CD14-positive monocyte (primary cell): Measurements from ENCODE around the gene ARRB2. TPM values are rescaled to one million over a fixed set of nuclear protein-coding genes. Genes with fewer than 3 reads are reported as not detected.

Experiments
- DNase-seq, 3 donors: peaks; one replicate each; pipeline ENCODE4 v3.0.0-alpha.2; 2011 to 2022
- H2AFZ ChIP-seq: 2 replicates; pipeline ENCODE4 v1.6.0; 2012; ENCODE audit warnings: mild to moderate bottlenecking, low read depth, low read length, inconsistent platforms; ENCODE audit not compliant: insufficient read depth, poor library complexity, severe bottlenecking
- H3K27ac ChIP-seq, 2 donors: 1 replicate in 1 of 2; 2 replicates in 1 of 2; pipeline ENCODE4 v1.5.1; 2012 to 2013; ENCODE audit warnings: low read length in 2 of 2, control low read depth in 1 of 2, inconsistent platforms in 1 of 2, low read depth in 1 of 2, mild to moderate bottlenecking in 1 of 2
- H3K27me3 ChIP-seq, 2 donors: one replicate each; pipeline versions ENCODE4 v1.6.0 to v1.6.1; 2011 to 2013; ENCODE audit warnings: low read length in 2 of 2; ENCODE audit not compliant: control insufficient read depth in 2 of 2, insufficient read depth in 2 of 2
- H3K36me3 ChIP-seq, 2 donors: replicated peaks in 1 of 2; 1 replicate in 1 of 2; 2 replicates in 1 of 2; pipeline versions ENCODE4 v1.5.1 to v1.6.1; 2012 to 2013; ENCODE audit warnings: low read length in 2 of 2, control low read depth in 1 of 2, inconsistent platforms in 1 of 2, mild to moderate bottlenecking in 1 of 2; ENCODE audit not compliant: insufficient read depth in 2 of 2, control insufficient read depth in 1 of 2
- H3K4me1 ChIP-seq, 2 donors: 1 replicate in 1 of 2; 2 replicates in 1 of 2; pipeline versions ENCODE4 v1.5.1 to v1.6.1; 2012 to 2013; ENCODE audit warnings: low read length in 2 of 2, control low read depth in 1 of 2, inconsistent platforms in 1 of 2, mild to moderate bottlenecking in 1 of 2, moderate library complexity in 1 of 2; ENCODE audit not compliant: insufficient read depth in 2 of 2, control insufficient read depth in 1 of 2
- H3K4me2 ChIP-seq: replicated peaks from 2 replicates; pipeline ENCODE3; 2012; ENCODE audit warnings: low read length, moderate library complexity, mild to moderate bottlenecking; ENCODE audit not compliant: poor library complexity, severe bottlenecking; ENCODE audit errors: extremely low read depth
- H3K4me3 ChIP-seq, 3 experiments: fragments of 200-600 bp in 1 of 3; sonication (generic) in 1 of 3; replicated peaks in 1 of 3; 1 replicate in 2 of 3; 2 replicates in 1 of 3; pipeline ENCODE4 v1.5.1; 2011 to 2013; ENCODE audit warnings: low read length in 3 of 3, mild to moderate bottlenecking in 3 of 3, control low read depth in 2 of 3, low read depth in 2 of 3, inconsistent platforms in 1 of 3, moderate library complexity in 1 of 3
- H3K79me2 ChIP-seq: 2 replicates; pipeline ENCODE4 v1.6.0; 2012; ENCODE audit warnings: mild to moderate bottlenecking, control low read depth, inconsistent platforms, low read length, moderate library complexity; ENCODE audit not compliant: insufficient read depth
- H3K9ac ChIP-seq: 2 replicates; pipeline ENCODE4 v1.6.0; 2017; ENCODE audit warnings: low read length, mild to moderate bottlenecking; ENCODE audit not compliant: insufficient read depth, poor library complexity, severe bottlenecking
- H3K9me3 ChIP-seq, 2 donors: replicated peaks in 1 of 2; 1 replicate in 1 of 2; 2 replicates in 1 of 2; pipeline versions ENCODE4 v1.5.1 to v1.6.1; 2012 to 2013; ENCODE audit warnings: low read length in 2 of 2, control low read depth in 1 of 2; ENCODE audit not compliant: control insufficient read depth in 1 of 2, insufficient read depth in 1 of 2
- H4K20me1 ChIP-seq: 2 replicates; pipeline ENCODE4 v1.6.0; 2012; ENCODE audit warnings: mild to moderate bottlenecking, low read length, control low read depth, moderate library complexity; ENCODE audit not compliant: insufficient read depth
- H3K27ac Mint-ChIP-seq, 7 donors: one replicate each; pipeline ENCODE4 v1.8.0; 2020; ENCODE audit warnings: mild to moderate bottlenecking in 7 of 7, mixed read lengths in 7 of 7, moderate library complexity in 6 of 7, inconsistent platforms in 2 of 7
- H3K27me3 Mint-ChIP-seq, 3 donors: one replicate each; pipeline ENCODE4 v1.8.0; 2021 to 2022; ENCODE audit warnings: low read depth in 3 of 3, mild to moderate bottlenecking in 3 of 3, mixed read lengths in 3 of 3, moderate library complexity in 3 of 3, inconsistent platforms in 1 of 3
- H3K36me3 Mint-ChIP-seq, 2 donors: one replicate each; pipeline ENCODE4 v1.8.0; 2020; ENCODE audit warnings: mixed read lengths in 2 of 2, inconsistent platforms in 1 of 2, mild to moderate bottlenecking in 1 of 2
- H3K4me1 Mint-ChIP-seq: one replicate; pipeline ENCODE4 v1.8.0; 2020; ENCODE audit warnings: mild to moderate bottlenecking, mixed read lengths
- H3K4me3 Mint-ChIP-seq, 2 donors: one replicate each; pipeline ENCODE4 v1.8.0; 2020; ENCODE audit warnings: mild to moderate bottlenecking in 2 of 2, mixed read lengths in 2 of 2, moderate library complexity in 1 of 2
- H3K9me3 Mint-ChIP-seq, 7 donors: one replicate each; pipeline ENCODE4 v1.8.0; 2020 to 2022; ENCODE audit warnings: mixed read lengths in 7 of 7, mild to moderate bottlenecking in 6 of 7, moderate library complexity in 6 of 7, inconsistent platforms in 2 of 7
- WGBS: methylation state at CpG from one replicate; pipeline ENCODE4 v1.1.5; 2013; ENCODE audit warnings: missing lambda C conversion rate; ENCODE audit not compliant: insufficient coverage; 5-methylcytosine and 5-hydroxymethylcytosine counted together
- intact Hi-C, 2 donors: fragments of 100-400 bp; cut with micrococcal nuclease; formaldehyde crosslinking; loops; one replicate each; pipeline versions ENCODE4 v1.15.0 to v1.15.1; 2023
- polyA plus RNA-seq, 3 donors: library from polyadenylated mRNA; depleted of rRNA in 1 of 3; unstranded in 2 of 3; stranded (reverse) in 1 of 3; fragments of 300-500 nt in 2 of 3; fragments of >200 nt in 1 of 3; fragmentation: Illumina TruSeq in 2 of 3; gene quantifications; 1 replicate in 2 of 3; 2 replicates in 1 of 3; pipeline ENCODE4 v1.2.3, GENCODE V29; 2012 to 2021
- TF ChIP-seq, protein P1 (sequence below): fragments of 200-600 bp; IDR thresholded peaks from one replicate; pipeline ENCODE4 v1.8.0; 2022; ENCODE audit warnings: antibody characterized with exemption, mild to moderate bottlenecking

Gene ARRB2
- polyA plus RNA-seq, 3 donors: 134 to 760 (median 150) TPM

DNA sequence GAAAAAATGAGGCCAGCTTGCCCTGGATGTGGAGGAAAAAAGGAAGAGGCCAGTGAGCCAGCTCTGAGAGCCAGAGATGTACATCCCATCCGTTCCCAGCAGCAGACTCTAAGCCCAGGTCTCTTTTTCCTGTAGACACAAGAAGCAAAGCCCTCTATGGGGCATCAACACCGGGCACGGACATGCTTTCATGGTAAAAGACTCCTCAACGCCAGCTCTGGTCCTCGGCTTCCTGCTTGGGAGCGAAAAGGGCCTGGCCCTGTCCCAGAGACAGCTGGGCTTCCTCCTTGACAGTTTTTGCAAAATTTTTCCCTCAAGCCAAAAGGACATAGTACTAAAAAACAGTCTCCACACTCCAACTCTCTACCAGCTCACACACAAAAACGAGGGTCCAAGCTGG is 33.6 kb upstream of the ARRB2 start:
- Histone ChIP-seq H3K4me3 (no peak overlapping the region), H3K4me2 (no peak overlapping the region), H4K20me1 (no peaks in the 10 kb centered on the region), H3K36me3 (peaks cover 60 to 97% of the 10 kb centered on the region in 2 donors), H3K9me3 (no peaks in the 10 kb centered on the region), H3K79me2 (no peaks in the 10 kb centered on the region), H3K27me3 (no peaks in the 10 kb centered on the region), H3K4me1 (no peaks in the 10 kb centered on the region), H2AFZ (no peak overlapping the region), H3K27ac (peak overlapping the region in 1 of 2 donors; percentile 31), H3K9ac (no peak overlapping the region)
- WGBS: 98% methylated on average over 6 of the region's 7 CpGs
- intact Hi-C loops: no loop called here
- H3K27ac Mint-ChIP-seq: peak overlapping the region in 3 of 7 donors; percentile 9 to 43 (median 35)
- no peak overlapping the region for H3K4me3 Mint-ChIP-seq
- no peaks in the 10 kb centered on the region for H3K9me3 Mint-ChIP-seq
- peaks cover 83 to 92% of the 10 kb centered on the region in 2 donors for H3K36me3 Mint-ChIP-seq
- no peaks in the 10 kb centered on the region for H3K4me1 Mint-ChIP-seq
- DNase-seq: no peak
- peaks cover 0 to 2% (median 0%) of the 10 kb centered on the region in 3 donors for H3K27me3 Mint-ChIP-seq
- TF ChIP-seq, protein P1, sequence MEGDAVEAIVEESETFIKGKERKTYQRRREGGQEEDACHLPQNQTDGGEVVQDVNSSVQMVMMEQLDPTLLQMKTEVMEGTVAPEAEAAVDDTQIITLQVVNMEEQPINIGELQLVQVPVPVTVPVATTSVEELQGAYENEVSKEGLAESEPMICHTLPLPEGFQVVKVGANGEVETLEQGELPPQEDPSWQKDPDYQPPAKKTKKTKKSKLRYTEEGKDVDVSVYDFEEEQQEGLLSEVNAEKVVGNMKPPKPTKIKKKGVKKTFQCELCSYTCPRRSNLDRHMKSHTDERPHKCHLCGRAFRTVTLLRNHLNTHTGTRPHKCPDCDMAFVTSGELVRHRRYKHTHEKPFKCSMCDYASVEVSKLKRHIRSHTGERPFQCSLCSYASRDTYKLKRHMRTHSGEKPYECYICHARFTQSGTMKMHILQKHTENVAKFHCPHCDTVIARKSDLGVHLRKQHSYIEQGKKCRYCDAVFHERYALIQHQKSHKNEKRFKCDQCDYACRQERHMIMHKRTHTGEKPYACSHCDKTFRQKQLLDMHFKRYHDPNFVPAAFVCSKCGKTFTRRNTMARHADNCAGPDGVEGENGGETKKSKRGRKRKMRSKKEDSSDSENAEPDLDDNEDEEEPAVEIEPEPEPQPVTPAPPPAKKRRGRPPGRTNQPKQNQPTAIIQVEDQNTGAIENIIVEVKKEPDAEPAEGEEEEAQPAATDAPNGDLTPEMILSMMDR: no peak

DNA sequence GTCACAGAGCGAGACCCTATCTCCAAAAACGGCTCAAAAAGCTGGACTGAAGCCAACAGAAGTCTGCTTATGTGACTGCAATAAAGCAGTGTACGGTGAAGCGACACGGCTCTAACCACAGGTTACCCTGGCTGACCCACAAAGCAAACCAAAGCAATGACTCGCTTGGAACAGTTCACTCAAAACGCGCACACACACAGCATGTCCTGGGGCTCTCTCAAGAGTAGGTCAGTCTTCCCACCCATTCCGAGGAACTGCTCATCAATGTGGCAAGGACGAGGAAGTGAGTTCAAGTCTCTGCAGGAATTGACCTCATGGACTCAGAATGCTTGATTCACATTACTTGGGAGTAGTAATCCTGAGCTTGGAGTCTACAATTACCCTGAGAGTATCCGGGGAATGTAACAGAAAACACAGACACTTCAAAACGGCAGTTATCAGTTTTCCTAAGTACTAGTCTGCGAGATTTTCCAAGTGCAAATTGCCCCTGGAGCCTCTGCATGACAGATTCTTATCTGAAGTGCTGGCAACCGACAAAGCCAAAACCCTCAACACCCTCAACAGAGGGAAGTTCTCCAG is 31.9 kb upstream of the ARRB2 start:
- Mint-ChIP-seq H3K27me3 (no peaks in the 10 kb centered on the region), H3K9me3 (no peaks in the 10 kb centered on the region), H3K27ac (no peak overlapping the region), H3K4me3 (no peak overlapping the region), H3K4me1 (no peaks in the 10 kb centered on the region), H3K36me3 (peaks cover 80 to 89% of the 10 kb centered on the region in 2 donors)
- Histone ChIP-seq H3K27ac (no peak overlapping the region), H3K27me3 (no peaks in the 10 kb centered on the region), H3K4me3 (no peak overlapping the region), H2AFZ (no peak overlapping the region), H3K9me3 (no peaks in the 10 kb centered on the region), H3K4me1 (no peaks in the 10 kb centered on the region), H3K9ac (no peak overlapping the region), H3K79me2 (no peaks in the 10 kb centered on the region), H3K36me3 (peaks cover 59 to 94% of the 10 kb centered on the region in 2 donors), H4K20me1 (no peaks in the 10 kb centered on the region), H3K4me2 (no peak overlapping the region)
- TF ChIP-seq, protein P1: no peak
- 29% methylated on average over 12 of the region's 14 CpGs for whole genome bisulfite sequencing
- DNase-seq: no peak
- intact Hi-C loops: no loop called here
